ENCODE results near the gene CHST11. TPM values are rescaled to one million over a fixed set of nuclear protein-coding genes. Genes with fewer than 3 reads are reported as not detected.

Gene CHST11
- total and polyA plus RNA-seq, 10 of the 15 experiments (the other 5 are each of a cell fraction or from before 2014, with no cell fraction given), result 1.9 to 38.1 (median 17.2) TPM

GRCh38 chr12:104672501-104673265, 215.9 kb downstream of the CHST11 start:
- H3K9me3 ChIP-seq (replicated peaks; ENCODE audit: control insufficient read depth, insufficient read depth, low read length), result no peaks in the 10 kb centered on the region; the same call in 2 of the 3 replicates
- BruUV-seq (replicated peaks), result no TSS peak
- peaks cover 32% of the 10 kb centered on the region for H3K79me2 ChIP-seq (ENCODE audit: control insufficient read depth, insufficient read depth, low read length)
- no peaks in the 10 kb centered on the region for H3K27me3 ChIP-seq (replicated peaks in 1 of 2; ENCODE audit: control insufficient read depth in 2 of 2, insufficient read depth in 2 of 2, low read length in 1 of 2)
- WGBS (ENCODE audit: insufficient coverage, insufficient replicate concordance, low lambda C conversion rate, missing lambda C conversion rate), result 59% methylated on average over 10 of the region's 10 CpGs
- peaks cover 56% of the 10 kb centered on the region for H3K4me1 ChIP-seq (ENCODE audit: control insufficient read depth, insufficient read depth, low read length)
- SMC1A ChIA-PET (ENCODE audit: uncharacterized antibody, unreplicated experiment), result interaction anchor here (0.8 to 6.0 kb wide), 20 partner anchors 9 to 380 kb away, joined by 3 to 49 read pairs (median 5); no protein-coding TSS in a partner anchor
- H3K4me2 ChIP-seq (ENCODE audit: control insufficient read depth, insufficient read depth), result peak overlapping the region; percentile 98; the same call in 1 of the 2 replicates
- H3K4me3 ChIP-seq, result no peak overlapping the region
- CTCF ChIA-PET, result interaction anchor here (0.8 to 1.6 kb wide), 11 partner anchors 8 to 291 kb away, joined by 3 to 4 read pairs (median 3); no protein-coding TSS in a partner anchor
- POLR2A ChIA-PET, result interaction anchor here (0.7 to 3.1 kb wide), 7 partner anchors 15 to 194 kb away, joined by 3 to 10 read pairs (median 4); no protein-coding TSS in a partner anchor
- H3K27ac ChIP-seq (ENCODE audit: control insufficient read depth, insufficient read depth), result peak overlapping the region; percentile 99
- no peak overlapping the region for H3K9ac ChIP-seq (ENCODE audit: control insufficient read depth, insufficient read depth, low read length)
- ATAC-seq (no peak), DNase-seq (ENCODE audit: low read depth, low spot score) (no peak), FAIRE-seq (no peak)
- no peaks in the 10 kb centered on the region; a peak in 1 of 4 replicates for H3K36me3 ChIP-seq (ENCODE audit: control insufficient read depth in 2 of 2, insufficient read depth in 2 of 2, low read length in 1 of 2)
- H2AFZ ChIP-seq (ENCODE audit: control insufficient read depth, low read depth, low read length), result no peak overlapping the region
- RAD21 ChIA-PET (ENCODE audit: unreplicated experiment), result interaction anchor here (0.6 to 6.1 kb wide), 15 partner anchors 10 to 291 kb away, joined by 3 to 42 read pairs (median 5); partner anchors contain the start of gene CHST11
- H4K20me1 ChIP-seq (ENCODE audit: control insufficient read depth, insufficient read depth), result no peaks in the 10 kb centered on the region
- in situ Hi-C loops (cut with MboI) (no loop called here), intact Hi-C loops (cut with micrococcal nuclease; ENCODE audit: unreplicated experiment) (loop anchor here (5.0 kb wide), 2 partner anchors 90 to 215 kb away; partner anchors contain the start of gene CHST11)
- TF ChIP-seq KDM1A (IDR thresholded peaks at IDR 0.05; ENCODE audit: borderline replicate concordance), result no peak
- no peak for TF ChIP-seq FOS (IDR thresholded peaks at IDR 0.05; ENCODE audit: borderline replicate concordance, extremely low read depth, insufficient read length)
- TF ChIP-seq TBL1XR1 (IDR thresholded peaks at IDR 0.05; ENCODE audit: low read depth, low read length), result no peak
- TF ChIP-seq HDAC2 (IDR thresholded peaks at IDR 0.05), result no peak
- TF ChIP-seq E2F8 (IDR thresholded peaks at IDR 0.05; ENCODE audit: low read depth, partially characterized antibody), result no peak
- no peak for TF ChIP-seq BACH1 (IDR thresholded peaks at IDR 0.05; ENCODE audit: borderline replicate concordance)
- no peak for TF ChIP-seq RB1 (IDR thresholded peaks at IDR 0.05; ENCODE audit: borderline replicate concordance)
- no peak for TF ChIP-seq MXI1 (IDR thresholded peaks at IDR 0.05; ENCODE audit: low read depth, low read length)
- no peak for TF ChIP-seq NRF1 (conservative IDR thresholded peaks at IDR 0.05; ENCODE audit: low read depth, low read length)
- TF ChIP-seq, protein P1, sequence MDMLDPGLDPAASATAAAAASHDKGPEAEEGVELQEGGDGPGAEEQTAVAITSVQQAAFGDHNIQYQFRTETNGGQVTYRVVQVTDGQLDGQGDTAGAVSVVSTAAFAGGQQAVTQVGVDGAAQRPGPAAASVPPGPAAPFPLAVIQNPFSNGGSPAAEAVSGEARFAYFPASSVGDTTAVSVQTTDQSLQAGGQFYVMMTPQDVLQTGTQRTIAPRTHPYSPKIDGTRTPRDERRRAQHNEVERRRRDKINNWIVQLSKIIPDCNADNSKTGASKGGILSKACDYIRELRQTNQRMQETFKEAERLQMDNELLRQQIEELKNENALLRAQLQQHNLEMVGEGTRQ (IDR thresholded peaks at IDR 0.05; ENCODE audit: borderline replicate concordance, low read depth, low read length), result no peak
- TF ChIP-seq EGR1 (IDR thresholded peaks at IDR 0.05; ENCODE audit: borderline replicate concordance in 1 of 2, low read depth in 2 of 2, low read length in 2 of 2), result no peak
- TF ChIP-seq ZBTB40 (IDR thresholded peaks at IDR 0.05; ENCODE audit: borderline replicate concordance), result no peak
- no peak for TF ChIP-seq SIN3A (IDR thresholded peaks at IDR 0.05; ENCODE audit: low read depth, low read length)
- TF ChIP-seq PAX5 (IDR thresholded peaks at IDR 0.05; ENCODE audit: borderline replicate concordance, low read depth, low read length), result no peak
- TF ChIP-seq SRF (IDR thresholded peaks at IDR 0.05; ENCODE audit: low read depth in 2 of 2, low read length in 2 of 2), result no peak
